GM21576 (cell line): ENCODE data around the gene RHPN2.
"Not testable (repeated sequence)": the region's sequence is repeated elsewhere in the genome, so short reads cannot be mapped to it uniquely, and the experiment has no call there.

Experiments used
- ATAC-seq: cut with Tn5 transposase; IDR thresholded peaks from one replicate; pipeline ENCODE4 v1.9.1; 2021; ENCODE audit warnings: mild to moderate bottlenecking, moderate library complexity; ENCODE audit not compliant: unreplicated experiment

RHPN2 gene

DNA sequence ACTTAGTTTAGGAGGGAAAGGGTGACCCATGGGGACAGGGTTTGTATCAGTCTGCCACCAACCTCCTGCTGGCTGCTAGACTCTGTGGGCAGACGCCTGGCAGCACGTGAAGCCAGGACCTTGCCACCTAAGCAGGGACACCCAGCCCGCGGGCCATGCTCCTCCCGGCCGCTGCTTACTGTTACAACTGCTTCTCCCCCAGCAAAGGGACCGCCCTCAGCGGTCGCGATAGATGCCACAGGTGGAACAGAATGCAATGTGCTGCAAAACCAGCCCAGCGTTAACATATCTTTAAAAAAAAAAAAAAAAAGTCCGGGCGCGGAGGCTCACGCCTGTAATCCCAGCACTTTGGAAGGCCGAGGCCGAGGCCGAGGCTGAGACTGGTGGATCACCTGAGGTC, 1.9 kb upstream of the RHPN2 start:
- ATAC-seq, result no peak

GRCh38 chr19:33064458-33064791, 263 bp downstream of the RHPN2 start:
- ATAC-seq, result no peak

DNA sequence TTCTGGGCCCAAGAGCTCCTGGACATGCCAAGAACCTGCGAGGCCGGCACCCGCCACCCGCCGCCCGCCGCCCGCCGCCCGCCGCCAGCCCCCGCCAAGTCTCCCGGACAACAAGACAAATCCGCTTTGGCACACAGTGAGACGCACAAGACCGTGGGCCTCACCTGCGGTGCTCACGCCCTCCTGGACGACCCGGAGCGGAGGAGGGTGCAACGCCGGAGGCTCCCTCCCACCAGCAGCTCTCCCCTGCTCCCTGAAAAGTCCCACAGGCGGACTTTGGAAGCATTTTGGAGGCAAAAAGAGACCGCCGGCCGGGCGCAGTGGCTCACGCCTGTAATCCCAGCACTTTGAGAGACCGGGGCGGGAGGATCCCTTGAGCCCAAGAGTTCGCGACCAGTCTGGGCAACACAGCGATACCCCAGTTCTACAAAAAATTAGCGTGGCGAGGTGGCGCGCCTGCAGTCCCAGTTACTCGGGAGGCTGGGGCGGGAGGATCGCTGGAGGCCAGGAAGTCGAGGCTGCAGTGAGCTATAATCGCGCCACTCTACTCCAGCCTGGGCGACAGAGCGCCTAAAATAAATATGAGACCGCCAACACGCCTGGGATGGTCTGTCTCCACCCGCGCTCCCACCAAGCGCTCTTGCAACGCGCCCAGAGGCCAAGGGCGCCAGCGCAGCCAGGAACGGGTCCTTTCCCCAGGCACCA, 783 bp downstream of the RHPN2 start:
- ATAC-seq, result no peak

DNA sequence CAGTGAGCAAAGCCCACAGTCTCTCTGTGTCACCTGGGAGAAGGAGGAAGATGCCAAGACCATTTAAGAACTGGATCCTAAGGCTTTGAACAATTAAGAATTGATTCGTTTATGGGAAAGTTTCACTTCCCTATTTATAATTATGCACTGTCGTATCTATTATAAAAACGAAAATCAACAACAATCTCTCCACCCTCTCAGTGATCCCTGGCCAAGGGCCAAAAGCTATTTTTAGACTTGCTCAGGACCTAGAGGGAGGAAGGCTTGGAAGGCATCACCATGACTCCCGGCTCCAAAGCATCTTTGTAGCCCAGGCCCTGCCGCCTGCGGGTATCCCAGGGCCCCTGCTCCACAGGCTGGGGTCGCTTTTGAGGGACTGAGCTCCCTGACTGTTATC, 1.3 kb downstream of the RHPN2 start:
- no peak for ATAC-seq

GRCh38 chr19:33062902-33063301, 1.8 kb downstream of the RHPN2 start:
- ATAC-seq, result no peak

DNA sequence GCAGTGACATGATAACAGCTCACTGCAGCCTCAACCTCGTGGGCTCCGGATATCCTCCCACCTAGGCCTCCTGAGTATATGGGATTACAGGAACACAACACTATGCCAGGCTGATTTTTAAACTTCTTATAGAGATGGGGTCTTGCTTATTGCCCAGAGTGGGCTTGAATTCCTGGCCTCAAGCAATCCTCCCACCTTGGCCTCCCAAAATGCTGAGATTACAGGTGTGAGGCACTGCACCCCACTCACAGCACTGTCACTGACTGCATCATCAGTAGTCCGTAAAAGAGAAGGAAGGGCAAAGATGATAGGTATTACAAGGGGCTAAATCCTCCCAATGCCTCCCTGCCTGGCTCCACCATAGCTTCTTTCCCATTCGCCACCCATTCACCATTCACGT, 4.1 kb downstream of the RHPN2 start:
- no peak for ATAC-seq

DNA sequence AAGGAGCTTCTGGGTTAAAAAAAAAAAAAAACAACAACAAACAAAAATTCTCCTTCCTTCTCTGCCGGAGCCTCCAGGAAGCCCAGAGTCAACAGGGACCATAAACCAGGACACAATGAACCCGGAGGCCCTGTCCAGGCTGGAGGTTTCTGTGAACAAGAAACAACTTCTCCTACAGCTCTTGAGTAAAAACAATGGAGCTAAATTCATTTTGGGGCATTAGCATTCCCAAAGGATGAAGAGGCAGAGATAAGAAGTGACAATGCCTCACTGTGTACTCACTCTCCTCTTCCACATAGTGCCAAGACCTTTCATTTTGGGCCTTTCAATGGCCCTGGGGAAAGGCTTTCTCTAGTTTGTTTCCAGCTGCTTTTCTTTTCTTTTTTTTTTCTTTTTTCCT, 9.0 kb downstream of the RHPN2 start:
- no peak for ATAC-seq

DNA sequence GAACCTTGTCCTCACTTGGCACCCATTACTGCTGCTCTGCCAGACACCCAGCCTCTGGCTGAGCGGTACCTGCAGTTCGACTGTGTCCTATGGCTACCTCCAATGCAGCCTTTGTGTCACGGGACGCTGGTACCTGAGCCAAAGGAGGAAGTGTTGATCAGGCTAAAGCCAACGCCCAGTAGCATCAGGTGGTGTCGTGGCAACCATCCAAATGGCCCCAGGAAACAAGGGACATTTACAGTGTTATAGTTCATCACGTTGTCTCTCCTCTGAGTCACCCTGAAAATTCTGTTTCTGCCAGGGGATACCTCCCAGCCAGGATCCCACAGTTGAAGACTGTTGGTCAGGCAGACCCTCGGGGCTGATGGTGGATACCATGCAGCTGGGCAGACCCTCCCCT, 10.1 kb downstream of the RHPN2 start:
- ATAC-seq, result no peak

- ATAC-seq, result no peak
These were observed 12.2 kb downstream of the RHPN2 start for GRCh38 chr19:33052352-33052972.

DNA sequence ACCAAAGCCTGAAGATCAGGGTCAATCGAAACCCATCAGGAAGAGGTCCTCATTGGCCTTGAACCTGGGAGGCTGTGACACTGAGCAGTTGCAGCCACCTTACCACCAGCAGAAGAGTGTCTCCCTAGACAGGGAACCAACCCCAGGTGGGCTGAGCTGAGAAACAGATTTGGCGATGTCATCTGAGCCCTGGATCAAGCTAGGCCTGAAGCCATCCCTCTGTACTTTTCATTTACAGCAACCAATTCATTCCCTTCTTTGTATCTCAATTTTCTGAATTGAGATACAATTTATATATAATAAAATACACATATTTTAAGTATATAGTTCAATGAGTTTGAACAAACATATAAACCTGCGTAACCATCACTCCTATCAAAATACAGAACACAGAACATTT, 14.6 kb downstream of the RHPN2 start:
- no peak for ATAC-seq

DNA sequence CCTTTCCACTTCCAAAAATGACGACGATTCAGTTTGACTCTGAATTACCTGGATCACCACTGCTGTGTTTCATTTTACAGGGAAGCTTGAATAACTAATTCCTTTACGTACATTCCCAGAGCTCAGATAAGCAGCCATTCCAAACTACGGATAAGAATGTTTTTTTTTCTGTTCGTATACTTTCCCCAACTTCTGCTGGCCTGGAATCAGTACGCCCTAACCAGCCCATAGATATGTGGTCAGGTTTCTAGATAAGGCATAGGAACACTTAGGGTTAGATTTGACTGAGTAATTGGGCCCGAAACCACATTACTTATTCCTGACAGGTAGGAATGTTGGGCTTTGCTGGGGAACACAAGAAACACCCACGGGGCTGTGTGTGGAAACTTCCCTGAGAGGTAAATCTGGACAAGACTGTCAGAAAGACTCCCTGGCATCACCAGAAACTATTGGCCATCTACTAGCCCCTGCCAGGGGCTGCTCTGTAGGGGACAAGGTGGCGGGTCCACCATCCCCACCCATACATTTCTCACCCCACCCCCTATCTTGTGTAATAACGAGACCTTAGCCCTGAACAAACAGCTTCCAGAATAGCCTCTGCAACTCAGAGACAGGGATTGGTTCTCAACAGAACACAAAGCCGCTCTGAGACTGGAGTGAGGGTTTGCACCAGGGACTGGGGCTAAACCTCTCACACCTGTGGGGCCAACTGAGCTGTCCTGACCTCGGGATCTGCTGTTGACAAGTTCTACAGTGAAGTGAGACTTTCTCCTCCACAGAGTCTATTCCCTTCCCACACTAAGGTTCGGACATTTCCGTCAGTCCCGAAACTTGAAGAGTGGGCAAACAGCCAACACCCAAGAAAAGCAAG, 15.6 kb downstream of the RHPN2 start:
- ATAC-seq, result no peak

DNA sequence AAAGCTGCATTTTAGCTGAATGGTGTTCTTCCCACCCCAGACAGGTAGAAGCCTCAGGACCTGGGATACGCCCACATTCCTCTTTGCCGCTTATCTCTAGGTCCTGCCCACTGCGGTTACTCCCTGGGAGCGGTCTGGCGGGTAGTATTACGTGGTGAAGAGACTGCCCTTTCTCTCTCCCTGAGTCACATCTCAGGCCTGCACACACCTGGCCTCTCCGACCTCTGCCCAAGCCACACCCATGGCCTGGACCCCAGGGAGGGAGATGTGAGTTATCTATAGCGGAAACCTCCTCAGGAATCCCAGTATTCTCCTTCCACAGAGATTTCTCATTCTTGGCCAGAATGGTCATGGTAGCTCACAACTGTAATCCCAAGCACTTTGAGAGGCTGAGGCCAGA, 17.3 kb downstream of the RHPN2 start:
- no peak for ATAC-seq

GRCh38 chr19:33041828-33042160, 22.9 kb downstream of the RHPN2 start:
- not testable (repeated sequence) for ATAC-seq

DNA sequence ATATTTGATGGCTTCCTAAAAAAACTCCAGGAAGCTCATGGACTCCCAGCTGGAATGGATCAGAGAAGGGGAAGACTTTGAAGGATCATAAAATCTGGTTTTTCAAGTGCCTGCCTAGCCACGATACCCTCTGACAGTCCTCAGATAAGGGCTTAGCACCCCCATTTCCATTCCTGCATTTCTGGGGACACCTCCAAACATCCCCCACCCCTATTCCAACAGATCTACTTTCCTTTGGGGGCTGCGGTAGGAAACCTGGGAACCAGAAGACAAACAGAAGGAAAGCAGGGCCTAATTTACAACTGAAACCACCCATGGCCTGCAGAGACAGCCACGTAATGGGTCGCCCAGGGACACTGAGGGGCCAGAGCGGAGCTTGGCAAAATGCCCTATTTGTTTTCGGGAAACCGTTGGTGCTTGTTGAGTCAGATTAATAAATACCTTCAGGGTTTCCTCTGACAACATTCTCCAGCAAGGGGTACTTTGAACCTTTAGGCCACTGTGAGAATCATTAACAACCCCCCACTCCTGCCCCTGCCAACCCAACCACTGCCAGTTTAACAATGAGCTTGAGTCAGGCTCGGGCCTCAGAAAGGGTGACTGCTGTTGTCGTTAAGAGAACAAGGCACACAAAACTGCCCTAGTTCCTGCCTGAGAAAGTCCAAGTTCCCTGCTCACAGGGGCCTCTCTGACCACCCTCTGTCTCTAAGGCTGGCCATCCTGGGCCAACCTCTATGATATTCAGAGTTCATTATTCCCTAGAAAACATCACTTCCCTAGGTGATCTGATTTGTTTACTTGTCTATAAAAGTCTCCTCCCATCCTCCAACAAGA, 23.5 kb downstream of the RHPN2 start:
- no peak for ATAC-seq

GRCh38 chr19:33039815-33040214, 24.9 kb downstream of the RHPN2 start:
- ATAC-seq, result no peak

DNA sequence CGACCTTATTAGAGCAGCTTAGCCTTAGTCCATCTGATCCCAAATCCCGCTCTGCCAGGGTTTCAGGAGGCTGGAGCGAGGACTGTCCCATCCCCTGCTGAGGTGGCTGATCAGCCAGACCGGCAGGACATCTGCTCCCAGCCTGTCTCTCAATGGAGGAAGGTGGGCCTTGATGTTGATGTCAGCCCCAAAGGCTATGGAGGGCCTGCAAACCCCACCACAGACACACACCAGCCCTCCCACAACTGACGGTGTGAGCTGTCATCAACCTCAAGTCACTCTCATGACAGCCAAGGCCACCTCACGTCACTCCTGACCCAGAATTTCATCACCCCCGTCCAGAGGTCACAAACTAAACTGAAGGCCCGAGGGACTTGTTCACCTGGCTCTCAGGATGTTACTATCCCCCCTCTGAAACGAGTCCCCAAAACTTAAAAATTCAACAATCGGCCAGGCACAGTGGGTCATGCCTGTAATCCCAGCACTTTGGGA, 25.5 kb downstream of the RHPN2 start:
- ATAC-seq, result no peak

DNA sequence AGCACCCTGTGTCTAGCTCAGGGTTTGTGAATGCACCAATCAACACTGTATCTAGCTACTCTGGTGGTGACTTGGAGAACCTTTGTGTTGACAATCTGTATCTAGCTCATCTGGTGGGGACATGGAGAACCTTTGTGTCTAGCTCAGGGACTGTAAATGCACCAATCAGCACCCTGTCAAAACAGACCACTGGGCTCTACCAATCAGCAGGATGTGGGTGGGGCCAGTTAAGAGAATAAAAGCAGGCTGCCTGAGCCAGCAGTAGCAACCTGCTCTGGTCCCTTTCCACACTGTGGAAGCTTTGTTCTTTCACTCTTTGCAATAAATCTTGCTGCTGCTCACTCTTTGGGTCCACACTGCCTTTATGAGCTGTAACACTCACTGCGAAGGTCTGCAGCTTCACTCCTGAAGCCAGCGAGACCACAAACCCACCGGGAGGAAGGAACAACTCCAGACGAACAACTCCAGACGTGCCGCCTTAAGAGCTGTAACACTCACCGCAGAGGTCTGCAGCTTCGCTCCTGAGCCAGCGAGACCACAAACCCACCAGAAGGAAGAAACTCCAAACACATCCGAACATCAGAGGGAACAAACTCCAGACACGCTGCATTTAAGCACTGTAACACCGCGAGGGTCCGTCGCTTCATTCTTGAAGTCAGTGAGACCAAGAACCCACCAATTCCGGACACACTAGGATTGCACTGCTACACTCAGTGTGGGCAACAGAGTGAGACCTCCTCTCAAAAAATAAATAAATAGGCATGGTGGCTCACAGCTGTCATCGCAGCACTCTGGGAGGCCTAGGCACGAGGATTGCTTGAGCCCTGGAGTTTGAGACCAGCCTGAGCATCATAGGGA, 27.3 kb downstream of the RHPN2 start:
- not testable (repeated sequence) for ATAC-seq

- ATAC-seq, result not testable (repeated sequence)
These were observed 28.1 kb downstream of the RHPN2 start for GRCh38 chr19:33036370-33037167.

GRCh38 chr19:33035461-33035860, 29.2 kb downstream of the RHPN2 start:
- ATAC-seq, result no peak
